Left hindlimb (tissue), 1 donor: Measurements from ENCODE around the gene AEN.
"Not testable (repeated sequence)": the region's sequence is repeated elsewhere in the genome, so short reads cannot be mapped to it uniquely, and the experiment has no call there.

ENCODE experiments used
- DNase-seq: peaks from one replicate; pipeline ENCODE4 v3.0.0-alpha.2; 2018

AEN gene

DNA sequence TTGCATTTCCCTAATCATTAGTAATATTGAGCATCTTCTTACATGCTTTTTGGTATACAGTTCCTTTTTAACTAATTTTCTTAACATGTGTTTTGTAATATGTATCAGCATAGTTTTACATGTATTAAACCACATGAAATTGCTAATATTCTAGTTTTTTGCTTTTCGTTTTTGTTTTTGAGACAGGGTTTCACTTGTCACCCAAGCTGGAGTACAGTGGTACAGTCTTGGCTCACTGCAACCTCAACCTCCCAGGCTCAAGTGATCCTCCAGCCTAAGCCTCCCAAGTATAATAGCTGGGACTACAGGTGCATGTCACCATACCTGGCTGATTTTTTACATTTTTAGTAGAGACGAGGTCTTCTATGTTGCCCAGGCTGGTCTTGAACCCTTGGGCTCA lies 13.3 kb downstream of the AEN start:
- DNase-seq, result no peak

- DNase-seq, result no peak
Observed at GRCh38 chr15:88635318-88635717, 14.2 kb downstream of the AEN start.

DNA sequence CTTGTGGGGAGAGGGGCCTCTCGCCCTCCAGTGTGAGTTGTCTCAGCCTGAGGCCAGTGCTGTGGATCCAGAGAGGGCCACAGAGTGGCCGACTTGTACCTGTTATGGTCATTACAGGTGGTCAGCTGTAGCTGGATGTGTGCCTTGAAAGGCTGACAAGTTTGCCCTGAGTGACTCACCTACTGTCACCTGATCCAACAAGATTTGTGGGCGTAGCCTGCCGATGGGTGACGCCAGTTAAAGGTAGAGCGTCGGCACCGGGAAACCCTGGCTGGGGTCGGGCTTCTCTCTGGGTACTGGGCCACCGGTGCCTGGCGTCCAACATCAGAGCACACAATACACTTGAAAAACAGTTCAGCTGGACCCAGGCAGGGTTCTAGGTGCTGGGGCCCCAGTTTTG lies 14.9 kb downstream of the AEN start:
- no peak for DNase-seq

DNA sequence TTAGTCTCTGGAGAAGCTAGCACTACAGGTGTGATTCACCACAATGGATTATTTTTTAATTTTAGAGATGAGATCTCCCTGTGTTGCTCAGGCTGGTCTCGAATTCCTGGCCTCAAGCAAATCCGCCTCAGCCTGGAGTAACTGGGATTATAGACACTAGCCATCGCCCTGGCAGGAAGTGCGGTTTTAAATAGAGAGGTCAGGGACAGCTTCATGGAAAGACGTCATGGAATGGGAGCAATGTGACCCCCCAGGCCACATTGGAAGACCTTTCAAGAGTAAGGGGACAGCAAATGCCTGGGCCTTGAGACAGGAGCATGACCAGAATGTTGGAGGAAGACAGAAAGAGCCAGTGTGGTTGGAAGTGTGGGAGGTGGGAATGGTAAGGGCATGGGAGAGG lies 15.5 kb downstream of the AEN start:
- DNase-seq, result no peak

DNA sequence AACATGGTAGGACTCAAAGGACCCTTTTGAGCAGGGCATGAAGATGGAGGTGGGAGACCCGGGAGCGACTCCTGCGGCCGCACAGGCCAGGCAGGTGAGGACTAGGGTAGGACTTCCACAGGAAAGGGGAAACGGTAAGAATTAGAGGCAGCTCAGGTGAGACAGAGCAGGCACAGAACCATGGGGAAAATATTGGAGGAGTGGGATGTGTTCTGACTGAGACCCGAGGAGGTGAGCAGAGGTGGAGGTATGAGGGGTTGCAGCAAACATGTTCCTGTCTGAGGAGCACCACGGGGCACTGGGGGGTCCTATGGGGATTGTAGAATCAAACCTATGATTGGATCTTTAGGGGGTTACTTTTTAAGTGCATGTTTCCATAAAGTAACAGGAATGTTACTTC lies 16.3 kb downstream of the AEN start:
- DNase-seq, result no peak

- DNase-seq, result no peak
Observed at GRCh38 chr15:88637841-88638625, 16.9 kb downstream of the AEN start.

GRCh38 chr15:88638626-88639372 lies 17.7 kb downstream of the AEN start, which contains the start of gene ISG20:
Gene ISG20, plus strand, starts transcription at chr15:88639016. Its CDS starts 351 bp downstream, at chr15:88639367.
- DNase-seq, result peak; percentile 86

DNA sequence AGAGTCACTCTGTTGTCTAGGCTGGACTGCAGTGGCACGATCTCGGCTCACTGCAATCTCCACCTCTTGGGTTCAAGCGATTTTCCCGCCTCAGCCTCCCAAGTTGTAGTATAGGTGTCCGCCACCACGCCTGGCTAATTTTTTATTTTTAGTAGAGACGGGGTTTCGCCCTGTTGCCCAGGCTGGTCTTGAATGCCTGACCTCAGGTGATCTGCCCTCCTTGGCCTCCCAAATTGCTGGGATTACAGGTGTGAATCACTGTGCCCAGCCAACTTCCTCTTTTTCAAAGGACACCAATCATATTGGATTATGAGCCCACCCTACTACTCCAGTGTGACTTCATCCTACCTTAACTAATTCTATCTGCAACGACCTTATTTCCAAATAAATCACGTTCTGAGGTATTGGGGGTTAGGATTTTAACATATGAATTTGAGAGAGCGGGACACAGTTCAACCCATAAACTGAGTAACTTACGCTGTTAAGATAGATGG lies 20.9 kb downstream of the AEN start:
- DNase-seq, result no peak

- not testable (repeated sequence) for DNase-seq
Observed at GRCh38 chr15:88642514-88642913, 21.4 kb downstream of the AEN start.

DNA sequence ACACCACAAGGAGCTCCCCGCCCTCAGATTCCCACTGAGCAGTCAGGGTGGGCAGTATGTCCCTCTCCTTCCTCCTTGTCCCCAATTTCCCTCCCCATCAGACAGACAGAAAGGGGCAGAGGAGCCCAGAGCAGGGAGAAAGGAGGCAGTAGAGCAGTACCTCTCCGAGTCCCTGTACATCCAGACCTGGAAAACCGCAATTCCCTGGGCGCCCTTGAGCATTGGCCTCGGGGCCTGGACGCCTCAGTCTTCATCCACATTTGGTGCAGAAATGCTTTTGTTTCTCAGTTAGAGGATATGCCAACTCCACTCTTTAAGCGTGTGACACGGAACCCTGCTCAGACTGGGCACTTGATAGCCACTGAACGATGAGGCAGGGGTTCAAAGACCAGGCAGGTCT lies 23.6 kb downstream of the AEN start:
- no peak for DNase-seq

GRCh38 chr15:88645171-88646087 lies 24.3 kb downstream of the AEN start:
- no peak for DNase-seq

DNA sequence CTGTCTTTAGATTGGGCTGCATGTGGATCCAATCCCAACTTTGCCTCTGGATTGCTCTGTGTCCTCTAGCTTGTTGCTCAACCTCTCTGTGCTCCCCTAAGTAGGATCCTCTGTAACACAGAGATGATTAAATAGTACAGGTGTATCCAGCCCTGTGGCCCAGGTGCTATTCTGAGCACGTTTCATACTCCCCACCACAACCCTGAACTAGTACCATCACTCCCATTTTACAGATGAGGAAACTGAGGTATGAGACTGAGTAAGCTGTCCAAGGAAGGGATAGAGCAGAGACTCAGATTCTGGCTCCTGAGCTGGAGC lies 24.9 kb downstream of the AEN start:
- no peak for DNase-seq

DNA sequence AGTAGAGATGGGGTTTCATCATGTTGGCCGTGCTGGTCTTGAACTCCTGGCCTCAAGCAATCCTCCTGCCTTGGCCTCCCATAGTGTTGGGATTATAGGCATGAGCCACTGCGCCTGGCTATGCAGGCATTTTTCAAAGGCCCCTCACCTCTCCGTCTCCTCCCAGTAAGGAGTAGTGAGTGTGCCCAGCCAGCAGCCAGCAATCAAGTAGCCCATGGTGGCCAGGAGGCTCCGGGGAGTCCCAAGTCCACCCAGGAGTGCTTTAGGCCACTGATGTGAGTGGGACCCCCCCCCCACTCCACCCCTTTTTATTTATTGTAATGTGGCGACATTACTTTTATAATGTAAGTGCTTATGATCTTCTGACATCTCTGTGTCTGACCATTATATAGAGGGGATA lies 25.8 kb downstream of the AEN start:
- DNase-seq, result no peak

GRCh38 chr15:88647351-88648105 lies 26.4 kb downstream of the AEN start:
- DNase-seq, result no peak

DNA sequence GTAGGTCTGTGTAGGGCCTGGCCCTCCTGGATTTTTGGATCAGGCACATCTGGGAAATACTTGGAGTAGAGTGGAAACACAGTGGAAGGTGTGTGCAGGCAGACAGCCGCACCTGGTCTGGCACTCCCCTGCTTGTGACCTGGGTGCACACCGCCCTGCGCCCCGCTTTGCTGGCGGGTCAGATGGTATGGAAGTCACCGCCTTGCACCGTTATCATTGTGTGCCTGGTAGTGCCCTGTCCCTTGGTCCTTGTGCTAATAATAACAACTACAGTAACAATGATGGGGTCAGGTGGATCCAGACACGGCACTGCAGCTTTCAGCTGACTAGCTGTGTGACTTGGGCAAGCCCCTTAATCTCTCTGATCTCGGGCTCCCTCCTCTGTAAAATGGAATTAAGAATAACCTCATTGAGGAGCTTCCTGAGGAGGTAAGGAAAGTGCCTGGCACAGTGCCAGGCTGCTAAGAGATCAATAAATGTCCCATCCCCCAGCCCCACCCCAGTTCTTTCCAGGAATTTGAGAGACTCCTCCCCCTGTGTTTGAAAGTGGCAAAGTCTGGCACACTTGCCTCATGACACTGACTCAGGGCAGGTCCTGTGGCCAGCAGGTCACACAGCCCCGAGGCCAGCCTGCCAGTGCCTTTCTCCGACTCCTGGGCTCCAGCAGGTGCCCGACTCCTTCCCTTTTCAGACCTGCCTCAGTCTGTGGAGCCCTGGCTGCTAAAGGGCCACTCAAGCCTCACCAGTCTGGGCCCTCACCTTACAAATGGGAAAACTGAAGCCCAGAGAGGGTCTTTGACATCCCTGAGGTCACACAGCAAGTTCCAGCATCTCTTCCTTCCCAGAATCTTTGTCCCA lies 27.4 kb downstream of the AEN start:
- no peak for DNase-seq

DNA sequence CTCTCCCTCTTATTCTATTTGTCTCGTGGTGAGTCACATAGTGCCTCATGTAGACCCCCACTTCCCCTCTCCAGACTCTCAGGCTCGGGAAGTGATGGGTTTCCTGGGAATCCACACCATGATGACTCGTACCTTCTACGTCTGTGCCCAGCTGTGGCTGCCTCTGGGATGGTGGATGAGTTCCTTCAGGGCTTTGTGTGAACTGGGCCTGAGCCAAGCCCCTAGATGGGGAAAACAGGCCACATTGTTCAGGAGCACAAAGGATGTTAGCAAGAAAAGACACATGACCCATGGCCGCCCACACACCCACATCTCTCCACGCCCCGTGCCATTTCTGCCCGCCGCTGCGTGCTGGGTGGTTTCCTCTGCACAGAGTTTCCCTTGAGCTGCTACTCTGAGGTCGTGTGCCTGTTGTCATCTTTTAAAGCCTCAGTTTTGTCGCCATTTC lies 28.2 kb downstream of the AEN start:
- peak; percentile 72 for DNase-seq

DNA sequence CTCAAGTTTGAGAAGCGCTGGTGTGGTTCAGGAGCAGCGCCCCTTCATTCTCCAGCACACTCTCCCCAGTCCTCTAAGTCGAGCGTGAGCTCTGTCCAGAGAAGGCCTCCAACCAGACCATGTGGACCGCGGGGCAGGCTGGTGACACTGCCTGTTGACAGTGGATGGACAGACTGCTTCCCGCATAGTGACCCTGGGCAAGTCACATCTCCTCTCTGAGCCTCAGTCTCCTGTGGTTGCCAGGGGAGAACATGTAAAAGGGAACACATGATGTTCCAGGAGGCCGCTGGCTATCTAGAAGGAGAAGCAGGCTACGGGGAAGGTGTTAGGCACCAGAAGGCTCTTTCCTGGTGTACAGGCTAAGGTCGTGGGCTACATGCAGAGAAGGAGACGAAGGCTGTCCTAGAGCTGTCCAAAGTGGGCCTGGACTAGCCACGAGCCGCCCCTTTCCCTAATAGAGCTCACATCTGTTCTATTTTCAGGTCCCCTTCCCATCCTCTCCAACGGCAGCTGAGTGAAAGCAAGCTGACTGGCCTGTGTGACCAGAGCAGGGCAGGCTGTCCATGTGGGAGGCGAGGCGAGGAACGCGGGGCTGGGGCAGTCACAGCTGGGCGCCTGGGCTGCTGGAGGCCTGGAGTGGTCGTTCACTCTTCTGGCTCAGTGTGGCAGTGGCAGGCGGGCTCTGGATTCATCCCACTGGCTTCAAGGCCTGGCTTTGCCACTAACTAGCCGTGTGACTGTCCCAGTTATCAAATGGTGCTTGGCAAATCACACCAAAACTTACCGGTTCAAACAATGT lies 28.8 kb downstream of the AEN start:
- no peak for DNase-seq

GRCh38 chr15:88650556-88650955 lies 29.4 kb downstream of the AEN start:
- no peak for DNase-seq

DNA sequence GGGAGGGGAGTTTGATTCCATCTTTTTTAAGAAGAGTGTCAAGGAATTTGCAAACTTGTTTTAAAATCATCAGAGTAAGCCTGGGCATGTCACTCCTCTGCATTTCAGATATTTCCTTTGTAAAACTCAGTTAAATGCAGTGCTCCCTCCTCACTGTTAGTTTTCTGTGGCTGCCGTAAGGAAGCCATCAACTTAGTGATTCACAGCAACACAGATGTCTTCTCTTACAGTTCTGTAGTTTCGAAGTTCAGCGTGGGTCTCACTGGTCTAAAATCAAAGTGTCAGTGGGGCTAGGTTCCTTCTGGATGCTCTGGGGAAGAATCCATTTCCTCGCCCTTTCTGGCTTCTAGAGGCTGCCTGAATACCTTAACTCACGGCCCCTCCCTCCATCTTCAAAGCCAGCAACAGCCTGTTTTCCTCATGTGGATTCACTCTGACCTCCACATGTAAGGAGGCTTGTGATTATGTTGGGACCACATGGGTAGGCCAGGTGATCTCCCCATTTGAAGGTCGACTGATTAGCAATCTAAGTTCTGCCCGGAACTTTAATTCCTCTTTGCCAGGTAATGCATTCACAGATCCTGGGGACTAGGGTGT lies 30.1 kb downstream of the AEN start:
- no peak for DNase-seq

DNA sequence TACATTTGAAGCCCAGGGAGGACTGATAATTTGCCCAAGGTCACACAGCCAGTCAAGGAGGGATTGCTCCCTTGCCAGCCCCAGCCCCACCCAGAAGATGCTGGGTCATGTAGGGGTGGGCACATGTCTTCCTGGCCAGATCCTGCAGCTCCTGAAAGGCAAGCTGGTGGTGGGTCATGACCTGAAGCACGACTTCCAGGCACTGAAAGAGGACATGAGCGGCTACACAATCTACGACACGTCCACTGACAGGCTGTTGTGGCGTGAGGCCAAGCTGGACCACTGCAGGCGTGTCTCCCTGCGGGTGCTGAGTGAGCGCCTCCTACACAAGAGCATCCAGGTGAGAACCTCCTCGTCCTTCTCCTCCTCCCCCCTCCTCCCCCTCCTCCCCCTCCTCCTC lies 30.8 kb downstream of the AEN start:
- no peak for DNase-seq
